ENCODE data around the gene E2F6.

Gene E2F6

DNA sequence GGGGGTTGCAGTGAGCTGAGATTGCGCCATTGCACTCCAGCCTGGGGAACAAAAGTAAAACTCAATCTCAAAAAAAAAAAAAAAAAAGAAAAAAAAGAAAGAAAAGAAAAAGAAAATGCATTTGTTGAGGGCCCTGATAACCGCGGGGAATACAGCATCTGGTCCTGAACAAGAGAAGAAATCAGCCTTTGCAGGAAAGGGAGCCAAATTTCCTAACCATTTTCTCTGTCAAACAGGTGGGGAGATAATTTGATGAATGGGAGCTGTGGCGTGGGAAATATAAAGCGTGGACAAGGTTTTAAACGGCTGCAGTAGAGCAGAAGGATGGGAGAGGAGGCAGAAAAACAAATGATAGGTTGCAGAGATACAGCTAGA lies 864 bp downstream of the E2F6 start:
- H3K4me3 ChIP-seq (ENCODE audit: low read depth, low read length) = peak overlapping the region; percentile 55
- in situ Hi-C loops (cut with HindIII; ENCODE audit: low sequenced_read_pairs) = no loop called here
- DNase-seq (ENCODE audit: low read depth) = no peak
- TF ChIP-seq, protein P1, sequence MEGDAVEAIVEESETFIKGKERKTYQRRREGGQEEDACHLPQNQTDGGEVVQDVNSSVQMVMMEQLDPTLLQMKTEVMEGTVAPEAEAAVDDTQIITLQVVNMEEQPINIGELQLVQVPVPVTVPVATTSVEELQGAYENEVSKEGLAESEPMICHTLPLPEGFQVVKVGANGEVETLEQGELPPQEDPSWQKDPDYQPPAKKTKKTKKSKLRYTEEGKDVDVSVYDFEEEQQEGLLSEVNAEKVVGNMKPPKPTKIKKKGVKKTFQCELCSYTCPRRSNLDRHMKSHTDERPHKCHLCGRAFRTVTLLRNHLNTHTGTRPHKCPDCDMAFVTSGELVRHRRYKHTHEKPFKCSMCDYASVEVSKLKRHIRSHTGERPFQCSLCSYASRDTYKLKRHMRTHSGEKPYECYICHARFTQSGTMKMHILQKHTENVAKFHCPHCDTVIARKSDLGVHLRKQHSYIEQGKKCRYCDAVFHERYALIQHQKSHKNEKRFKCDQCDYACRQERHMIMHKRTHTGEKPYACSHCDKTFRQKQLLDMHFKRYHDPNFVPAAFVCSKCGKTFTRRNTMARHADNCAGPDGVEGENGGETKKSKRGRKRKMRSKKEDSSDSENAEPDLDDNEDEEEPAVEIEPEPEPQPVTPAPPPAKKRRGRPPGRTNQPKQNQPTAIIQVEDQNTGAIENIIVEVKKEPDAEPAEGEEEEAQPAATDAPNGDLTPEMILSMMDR (IDR thresholded peaks at IDR 0.05; ENCODE audit: low read depth, low read length, missing control alignments) = no peak

DNA sequence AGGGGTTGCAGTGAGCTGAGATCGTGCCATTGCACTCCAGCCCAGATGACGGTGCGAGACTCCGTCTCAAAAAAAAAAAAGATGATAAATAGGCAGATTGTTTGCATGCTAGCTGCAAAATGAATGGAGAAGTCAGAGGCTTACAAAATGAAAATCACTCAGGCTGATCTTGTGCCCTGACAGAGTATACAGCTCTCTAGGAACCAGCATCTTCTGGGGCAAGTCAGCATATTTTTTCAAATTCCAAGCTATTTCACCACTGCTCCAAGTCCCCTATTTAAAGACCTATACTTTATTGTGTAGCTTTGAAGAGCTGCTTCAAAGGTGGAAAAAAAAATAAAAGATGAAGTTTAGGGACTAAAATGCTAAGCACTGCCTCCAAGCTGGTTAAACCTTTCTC lies 6.1 kb downstream of the E2F6 start:
- in situ Hi-C loops (cut with HindIII; ENCODE audit: low sequenced_read_pairs) = no loop called here
- H3K4me3 ChIP-seq (ENCODE audit: low read depth, low read length) = no peak overlapping the region
- TF ChIP-seq, protein P1 (IDR thresholded peaks at IDR 0.05; ENCODE audit: low read depth, low read length, missing control alignments) = no peak
- DNase-seq (ENCODE audit: low read depth) = no peak

DNA sequence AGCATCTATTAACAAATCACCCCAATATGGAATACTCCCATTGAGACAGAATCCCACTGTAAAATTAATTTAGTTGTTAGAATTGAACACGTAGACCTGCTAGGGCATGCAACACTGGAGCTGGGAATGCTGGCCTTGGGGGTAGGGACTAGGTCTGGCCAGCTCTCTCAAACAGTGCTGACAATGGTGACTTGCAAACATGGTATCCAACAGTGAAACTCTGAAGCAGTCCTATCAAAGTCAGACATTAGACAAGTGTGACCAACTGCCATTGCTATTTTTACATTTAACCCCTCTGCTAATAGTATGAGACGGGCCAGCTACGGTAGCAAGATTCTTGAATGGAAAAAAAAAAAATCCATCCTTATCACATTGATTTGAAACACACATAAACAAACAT lies 7.2 kb downstream of the E2F6 start:
- no peak overlapping the region for H3K4me3 ChIP-seq (ENCODE audit: low read depth, low read length)
- TF ChIP-seq, protein P1 (IDR thresholded peaks at IDR 0.05; ENCODE audit: low read depth, low read length, missing control alignments) = no peak
- DNase-seq (ENCODE audit: low read depth) = no peak
- in situ Hi-C loops (cut with HindIII; ENCODE audit: low sequenced_read_pairs) = no loop called here

DNA sequence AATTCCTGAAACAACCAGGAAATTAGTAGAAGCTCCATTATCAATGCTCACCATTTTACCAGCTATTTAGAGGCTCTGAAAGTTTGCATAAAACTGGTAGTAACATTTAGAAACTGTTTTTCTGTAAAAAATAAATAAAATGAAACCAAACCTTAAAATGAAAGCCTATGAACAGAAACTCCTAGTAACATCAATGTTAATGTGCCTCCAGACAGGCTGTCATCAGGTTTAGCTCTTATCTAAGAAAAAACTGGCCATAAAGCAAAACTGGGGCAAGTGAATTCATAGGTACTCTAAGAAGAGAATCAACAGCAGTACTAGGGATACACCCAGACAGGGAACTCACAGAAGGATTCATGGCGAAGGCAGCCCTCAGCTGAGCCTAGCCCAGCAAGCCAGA lies 8.0 kb downstream of the E2F6 start:
- no peak overlapping the region for H3K4me3 ChIP-seq (ENCODE audit: low read depth, low read length)
- in situ Hi-C loops (cut with HindIII; ENCODE audit: low sequenced_read_pairs) = no loop called here
- TF ChIP-seq, protein P1 (IDR thresholded peaks at IDR 0.05; ENCODE audit: low read depth, low read length, missing control alignments) = no peak
- DNase-seq (ENCODE audit: low read depth) = no peak

DNA sequence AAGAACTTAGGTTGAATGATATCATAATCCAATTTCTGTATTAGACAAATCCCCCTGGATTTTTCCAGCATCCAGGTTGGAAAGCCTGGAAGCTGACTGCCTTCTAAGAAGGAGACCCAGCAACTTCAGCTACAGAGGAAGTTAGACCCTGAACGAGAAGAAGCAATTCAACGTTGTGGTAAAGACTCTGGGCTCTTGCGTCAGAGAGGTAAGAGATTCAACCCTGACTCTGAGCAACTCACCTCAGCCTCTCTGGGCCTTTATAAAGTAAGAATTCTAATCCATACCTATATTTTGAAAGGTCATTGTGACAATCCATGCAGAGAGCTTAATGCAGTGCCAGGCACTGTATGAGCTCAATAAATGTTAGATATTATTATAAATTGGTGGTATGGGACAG lies 9.7 kb downstream of the E2F6 start:
- no peak overlapping the region for H3K4me3 ChIP-seq (ENCODE audit: low read depth, low read length)
- no peak for DNase-seq (ENCODE audit: low read depth)
- TF ChIP-seq, protein P1 (IDR thresholded peaks at IDR 0.05; ENCODE audit: low read depth, low read length, missing control alignments) = no peak
- in situ Hi-C loops (cut with HindIII; ENCODE audit: low sequenced_read_pairs) = no loop called here

DNA sequence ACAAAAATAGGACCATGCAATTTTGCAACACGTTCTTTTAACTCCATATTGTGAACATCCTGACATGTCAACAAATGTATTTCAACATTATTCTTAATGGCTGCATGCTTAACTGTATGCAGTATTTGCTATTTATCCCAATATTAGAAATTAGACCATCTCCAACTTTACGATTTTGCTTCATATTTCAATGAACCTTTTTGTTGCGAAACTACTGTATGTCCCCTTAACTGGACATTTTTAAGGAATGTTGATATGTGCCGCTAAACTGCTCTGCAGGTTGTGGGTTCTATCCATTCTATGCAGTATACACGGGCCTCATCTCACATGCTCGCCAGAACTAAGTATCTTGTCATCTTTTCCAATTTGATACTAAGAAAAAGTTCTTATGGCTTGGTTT lies 11.1 kb downstream of the E2F6 start:
- no peak for DNase-seq (ENCODE audit: low read depth)
- TF ChIP-seq, protein P1 (IDR thresholded peaks at IDR 0.05; ENCODE audit: low read depth, low read length, missing control alignments) = no peak
- in situ Hi-C loops (cut with HindIII; ENCODE audit: low sequenced_read_pairs) = no loop called here
- no peak overlapping the region for H3K4me3 ChIP-seq (ENCODE audit: low read depth, low read length)

DNA sequence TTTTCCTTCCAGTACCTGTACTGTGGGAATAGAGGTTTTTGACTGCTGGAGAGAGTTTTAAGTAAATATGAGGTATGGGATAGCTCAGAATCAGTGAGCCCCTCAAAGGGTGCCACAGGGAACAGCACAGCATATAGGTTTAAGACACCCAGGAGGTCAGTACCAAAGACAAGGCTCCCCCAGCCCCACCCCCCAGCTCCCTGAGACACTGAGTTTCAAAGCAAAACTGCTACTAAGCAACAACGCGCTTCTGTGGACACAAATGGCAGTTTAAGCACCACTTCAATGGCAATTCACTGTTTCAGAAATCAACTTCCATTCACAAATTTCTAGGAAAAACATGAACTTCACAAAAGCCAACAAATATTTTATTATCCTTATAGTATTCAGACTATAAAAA lies 15.2 kb downstream of the E2F6 start:
- in situ Hi-C loops (cut with HindIII; ENCODE audit: low sequenced_read_pairs) = no loop called here
- no peak overlapping the region for H3K4me3 ChIP-seq (ENCODE audit: low read depth, low read length)
- DNase-seq (ENCODE audit: low read depth) = no peak
- TF ChIP-seq, protein P1 (IDR thresholded peaks at IDR 0.05; ENCODE audit: low read depth, low read length, missing control alignments) = no peak
